ENCODE measurements around the gene SDHA. TPM values are rescaled to one million over a fixed set of nuclear protein-coding genes. Genes with fewer than 3 reads are reported as not detected.
A peak's percentile ranks its signal among the peaks of the same experiment; 100 is the strongest.
"Not testable (repeated sequence)": the region's sequence is repeated elsewhere in the genome, so short reads cannot be mapped to it uniquely, and the experiment has no call there.

The SDHA gene
- total RNA-seq, 3 donors from 2014 or later: 71.1 to 80.6 (median 79.5) TPM

DNA sequence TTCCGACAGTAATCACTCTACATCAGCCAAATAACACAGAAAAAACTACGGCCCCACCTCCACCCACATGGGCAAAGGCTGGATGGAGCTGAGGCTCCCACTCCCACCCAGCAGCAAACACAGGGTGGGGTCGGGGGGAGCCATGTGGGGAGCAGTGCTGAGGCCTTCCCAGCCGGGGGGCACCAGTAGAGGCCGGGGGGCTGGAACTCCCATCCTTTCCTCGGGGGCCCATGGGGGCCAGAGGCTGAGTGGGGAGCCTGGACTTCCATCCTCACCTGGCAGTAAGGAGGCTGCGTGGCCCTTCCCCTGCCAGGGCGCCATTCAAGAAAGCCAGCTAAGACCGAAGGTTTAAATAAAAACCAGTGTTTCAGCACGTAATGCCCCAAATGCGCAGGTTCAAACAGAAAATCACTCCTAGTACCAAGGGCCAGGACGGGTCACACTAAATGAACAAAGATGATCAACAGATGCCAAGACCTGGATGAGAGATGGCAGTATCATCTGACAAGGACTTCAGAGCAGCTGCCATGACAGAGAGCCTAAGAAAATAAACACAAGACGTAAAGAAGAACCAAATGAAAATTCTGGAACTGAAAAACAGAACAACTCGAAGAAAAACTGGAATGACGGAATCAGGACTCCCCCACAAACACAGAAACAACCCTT is 9.5 kb upstream of the SDHA start:
- Histone ChIP-seq H3K36me3 (no peaks in the 10 kb centered on the region), H3K27ac (no peak overlapping the region), H3K27me3 (no peaks in the 10 kb centered on the region), H3K4me3 (no peak overlapping the region), H3K4me1 (no peaks in the 10 kb centered on the region), H3K9me3 (no peaks in the 10 kb centered on the region)
- TF ChIP-seq POLR2AphosphoS5 (IDR thresholded peaks at IDR 0.05) (no peak), POLR2A (IDR thresholded peaks at IDR 0.05) (no peak)
- TF ChIP-seq, protein P1, sequence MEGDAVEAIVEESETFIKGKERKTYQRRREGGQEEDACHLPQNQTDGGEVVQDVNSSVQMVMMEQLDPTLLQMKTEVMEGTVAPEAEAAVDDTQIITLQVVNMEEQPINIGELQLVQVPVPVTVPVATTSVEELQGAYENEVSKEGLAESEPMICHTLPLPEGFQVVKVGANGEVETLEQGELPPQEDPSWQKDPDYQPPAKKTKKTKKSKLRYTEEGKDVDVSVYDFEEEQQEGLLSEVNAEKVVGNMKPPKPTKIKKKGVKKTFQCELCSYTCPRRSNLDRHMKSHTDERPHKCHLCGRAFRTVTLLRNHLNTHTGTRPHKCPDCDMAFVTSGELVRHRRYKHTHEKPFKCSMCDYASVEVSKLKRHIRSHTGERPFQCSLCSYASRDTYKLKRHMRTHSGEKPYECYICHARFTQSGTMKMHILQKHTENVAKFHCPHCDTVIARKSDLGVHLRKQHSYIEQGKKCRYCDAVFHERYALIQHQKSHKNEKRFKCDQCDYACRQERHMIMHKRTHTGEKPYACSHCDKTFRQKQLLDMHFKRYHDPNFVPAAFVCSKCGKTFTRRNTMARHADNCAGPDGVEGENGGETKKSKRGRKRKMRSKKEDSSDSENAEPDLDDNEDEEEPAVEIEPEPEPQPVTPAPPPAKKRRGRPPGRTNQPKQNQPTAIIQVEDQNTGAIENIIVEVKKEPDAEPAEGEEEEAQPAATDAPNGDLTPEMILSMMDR (IDR thresholded peaks at IDR 0.05): no peak
- intact Hi-C loops (cut with DNase I; ENCODE audit: low total_unique reads): no loop called here
- no peak for DNase-seq (ENCODE audit: low spot score in 2 of 2)

DNA sequence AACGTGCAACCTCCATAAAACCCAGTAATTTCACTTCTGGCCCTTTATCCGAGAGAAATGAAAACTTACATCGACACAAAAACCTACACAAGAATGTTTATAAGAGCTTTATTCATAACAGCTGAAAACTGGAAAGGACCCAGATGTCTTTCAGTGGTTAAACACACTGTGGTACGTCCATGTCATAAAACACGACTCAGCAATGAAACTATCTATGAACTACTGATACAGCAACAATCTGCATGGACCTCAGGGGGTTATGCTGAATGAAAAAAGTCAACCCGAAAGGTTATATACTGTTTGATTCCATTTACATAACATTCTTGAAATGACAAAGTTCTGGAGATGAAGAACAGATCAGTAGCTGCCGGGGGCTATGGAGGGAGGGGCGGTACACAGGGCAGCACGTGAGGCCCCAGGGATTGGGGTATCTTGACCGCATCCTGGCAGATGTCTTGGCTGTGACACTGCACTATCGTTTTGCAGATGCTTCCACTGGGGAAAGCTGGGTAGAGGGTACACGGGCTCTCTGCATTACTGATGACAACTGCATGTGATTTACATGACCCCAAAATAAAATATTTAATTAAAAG is 4.2 kb upstream of the SDHA start:
- H3K4me1 ChIP-seq: no peaks in the 10 kb centered on the region
- TF ChIP-seq, protein P1 (IDR thresholded peaks at IDR 0.05): no peak
- TF ChIP-seq POLR2A (IDR thresholded peaks at IDR 0.05) (no peak), POLR2AphosphoS5 (IDR thresholded peaks at IDR 0.05) (no peak)
- intact Hi-C loops (cut with DNase I; ENCODE audit: low total_unique reads): no loop called here
- H3K36me3 ChIP-seq: no peaks in the 10 kb centered on the region
- no peak overlapping the region for H3K27ac ChIP-seq
- H3K4me3 ChIP-seq: no peak overlapping the region
- no peaks in the 10 kb centered on the region for H3K27me3 ChIP-seq
- H3K9me3 ChIP-seq: no peaks in the 10 kb centered on the region
- no peak for DNase-seq (ENCODE audit: low spot score in 2 of 2)

DNA sequence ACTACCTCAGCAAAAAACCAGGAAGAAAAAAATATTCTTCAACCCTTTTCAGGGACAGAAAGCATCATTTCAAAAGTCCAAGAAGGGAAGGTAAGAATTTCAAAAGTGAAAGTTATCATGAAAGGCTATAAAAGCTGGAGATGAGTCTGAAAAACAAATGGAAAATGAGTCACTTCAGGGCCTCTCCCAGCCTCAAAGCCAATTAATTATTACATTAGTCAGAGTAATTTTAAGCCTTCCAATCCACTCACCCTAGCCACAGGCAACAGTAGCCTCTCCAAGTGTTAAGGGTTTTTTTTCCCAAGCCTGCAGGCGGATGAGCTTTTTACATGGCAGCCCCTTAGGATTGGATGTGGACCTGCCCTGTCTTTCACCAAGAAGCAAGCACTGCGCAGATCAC is 2.9 kb upstream of the SDHA start:
- intact Hi-C loops (cut with DNase I; ENCODE audit: low total_unique reads); H3K36me3 ChIP-seq; H3K9me3 ChIP-seq; H3K27me3 ChIP-seq; H3K4me1 ChIP-seq; H3K4me3 ChIP-seq; DNase-seq (ENCODE audit: low spot score in 2 of 2); H3K27ac ChIP-seq: not testable (repeated sequence)

DNA sequence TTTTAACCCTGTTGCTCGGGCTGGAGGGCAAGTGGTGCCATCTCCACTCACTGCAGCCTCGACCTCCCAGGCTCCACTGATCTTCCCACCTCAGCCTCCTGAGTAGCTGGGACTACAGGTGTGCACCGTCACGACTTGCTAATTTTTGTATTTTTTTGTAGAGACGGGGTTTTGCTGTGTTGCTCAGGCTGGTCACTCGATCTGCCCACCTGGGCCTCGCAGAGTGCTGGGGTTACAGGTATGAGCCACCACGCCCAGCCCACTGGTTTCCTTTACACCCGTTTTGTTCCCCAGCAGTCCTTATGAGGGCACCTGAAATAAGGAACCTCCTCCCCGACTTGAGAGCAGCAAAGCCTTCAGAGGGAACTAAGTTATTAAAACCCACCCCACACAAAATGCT is 2.0 kb upstream of the SDHA start:
- H3K9me3 ChIP-seq; DNase-seq (ENCODE audit: low spot score in 2 of 2); intact Hi-C loops (cut with DNase I; ENCODE audit: low total_unique reads); H3K27me3 ChIP-seq; H3K27ac ChIP-seq; H3K4me3 ChIP-seq; H3K4me1 ChIP-seq; H3K36me3 ChIP-seq: not testable (repeated sequence)

DNA sequence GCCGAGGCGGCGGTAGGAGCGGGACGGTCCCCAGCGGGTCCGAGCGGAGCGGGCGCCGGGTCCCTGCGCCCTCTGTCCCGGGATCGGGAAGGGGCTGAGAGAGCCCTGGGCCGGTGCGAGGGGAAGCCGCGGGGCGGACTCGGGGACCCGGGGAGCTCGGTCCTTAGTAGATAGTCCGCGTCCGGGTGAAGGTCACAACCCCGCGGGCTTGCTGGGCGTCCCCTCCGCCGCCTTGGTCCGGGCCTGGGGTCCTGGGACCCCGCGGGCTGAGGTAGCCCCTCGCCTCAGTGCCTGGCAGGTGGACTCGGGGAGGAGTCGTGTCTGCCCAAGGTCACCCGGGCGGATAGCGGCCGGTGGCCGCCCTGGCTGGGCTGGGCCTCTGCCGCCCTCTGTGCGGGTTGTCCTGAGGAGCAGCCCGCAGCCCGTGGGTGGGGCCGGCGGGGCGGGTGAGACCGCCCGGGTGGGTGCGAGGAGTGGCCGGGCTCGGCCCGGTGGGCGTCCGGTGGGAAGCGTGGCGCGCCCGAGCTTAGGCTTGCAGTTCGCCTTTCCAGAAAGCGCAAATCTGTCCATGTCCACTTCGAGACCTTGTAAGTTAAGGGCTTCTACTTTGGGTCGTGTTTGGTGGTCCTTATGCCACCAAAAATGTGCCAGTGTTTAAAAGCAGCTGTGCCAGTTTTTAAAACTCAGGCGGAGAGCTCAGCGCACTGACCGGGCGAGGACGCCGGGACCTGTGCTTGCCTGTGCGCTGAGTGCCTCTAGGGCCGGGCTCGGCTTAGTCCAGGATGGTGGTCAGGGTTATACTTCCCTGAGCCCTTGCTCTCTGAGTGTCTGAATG is 554 bp downstream of the SDHA start:
- no peak for TF ChIP-seq POLR2AphosphoS5 (IDR thresholded peaks at IDR 0.05)
- TF ChIP-seq, protein P1 (IDR thresholded peaks at IDR 0.05): no peak
- TF ChIP-seq POLR2A (IDR thresholded peaks at IDR 0.05): no peak
- no peaks in the 10 kb centered on the region for H3K9me3 ChIP-seq
- H3K4me1 ChIP-seq: no peaks in the 10 kb centered on the region
- no peaks in the 10 kb centered on the region for H3K36me3 ChIP-seq
- intact Hi-C loops (cut with DNase I; ENCODE audit: low total_unique reads): no loop called here
- H3K4me3 ChIP-seq: peak overlapping the region; percentile 80 to 99 (median 97)
- no peak for DNase-seq (ENCODE audit: low spot score in 2 of 2)
- peak overlapping the region; percentile 86 for H3K27ac ChIP-seq
- H3K27me3 ChIP-seq: no peaks in the 10 kb centered on the region

DNA sequence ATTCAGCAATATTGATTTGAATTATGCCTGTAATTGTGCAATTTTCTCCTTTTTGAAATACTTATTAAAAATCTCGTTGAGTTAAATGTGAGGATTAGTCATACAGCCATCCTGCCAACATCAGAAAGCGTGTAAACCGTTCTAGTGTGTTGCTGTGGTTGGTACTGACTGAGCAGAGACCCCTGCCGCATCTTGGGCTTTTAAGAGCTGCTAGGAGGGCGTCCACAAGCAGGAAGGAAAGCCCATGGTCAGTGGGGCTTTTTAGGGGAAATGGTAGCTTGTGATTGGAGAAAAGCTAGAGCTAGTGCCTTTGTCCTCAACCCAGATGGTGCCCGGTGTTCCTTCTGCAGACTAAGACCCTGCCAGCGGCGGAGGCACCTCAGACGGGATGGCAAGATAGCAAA is 1.3 kb downstream of the SDHA start:
- H3K27ac ChIP-seq: peak overlapping the region; percentile 8 to 86
- H3K9me3 ChIP-seq: no peaks in the 10 kb centered on the region
- DNase-seq (ENCODE audit: low spot score in 2 of 2): no peak
- no peaks in the 10 kb centered on the region for H3K4me1 ChIP-seq
- no peaks in the 10 kb centered on the region for H3K27me3 ChIP-seq
- H3K36me3 ChIP-seq: no peaks in the 10 kb centered on the region
- H3K4me3 ChIP-seq: peak overlapping the region; percentile 80 to 99 (median 97)
- TF ChIP-seq POLR2AphosphoS5 (IDR thresholded peaks at IDR 0.05) (no peak), POLR2A (IDR thresholded peaks at IDR 0.05) (no peak)
- TF ChIP-seq, protein P1 (IDR thresholded peaks at IDR 0.05): no peak
- intact Hi-C loops (cut with DNase I; ENCODE audit: low total_unique reads): no loop called here
